Astrocyte of the cerebellum (primary cell): ENCODE measurements around the gene SDHC.

Experiments used
- DNase-seq: peaks from one replicate; pipeline ENCODE4 v3.0.0-alpha.2; 2011; ENCODE audit warnings: low read depth
- H3K4me3 ChIP-seq: 2 replicates; pipeline ENCODE4 v1.5.1; 2011; ENCODE audit warnings: mild to moderate bottlenecking, low read depth, low read length, moderate library complexity
- CTCF ChIP-seq: IDR thresholded peaks from 2 replicates; pipeline ENCODE4 v1.5.1; 2012; ENCODE audit warnings: low read length, low read depth, moderate library complexity, mild to moderate bottlenecking; ENCODE audit errors: missing control alignments
- in situ Hi-C: cut with HindIII; loops from 2 replicates; pipeline ENCODE4 v1.10.0; 2017; ENCODE audit warnings: low sequenced_read_pairs

Gene SDHC

GRCh38 chr1:161357073-161357472, 42.9 kb downstream of the SDHC start:
- TF ChIP-seq CTCF: no peak
- no peak overlapping the region for H3K4me3 ChIP-seq
- in situ Hi-C loops: no loop called here
- DNase-seq: no peak

GRCh38 chr1:161359291-161359690, 45.1 kb downstream of the SDHC start:
- no peak overlapping the region for H3K4me3 ChIP-seq
- no peak for DNase-seq
- in situ Hi-C loops: no loop called here
- TF ChIP-seq CTCF: no peak

GRCh38 chr1:161364332-161364731, 50.2 kb downstream of the SDHC start:
- DNase-seq: no peak
- H3K4me3 ChIP-seq: no peak overlapping the region
- TF ChIP-seq CTCF: no peak
- in situ Hi-C loops: no loop called here

GRCh38 chr1:161365207-161365606, 51.0 kb downstream of the SDHC start:
- H3K4me3 ChIP-seq: no peak overlapping the region
- TF ChIP-seq CTCF: no peak
- DNase-seq: no peak
- in situ Hi-C loops: no loop called here

- DNase-seq: peak; percentile 62
- in situ Hi-C loops: no loop called here
- no peak within 1 kb of the TSS for H3K4me3 ChIP-seq
- TF ChIP-seq CTCF: no peak
Observed at GRCh38 chr1:161367684-161368400, 53.7 kb downstream of the SDHC start, which contains the start of gene CFAP126. Gene CFAP126 (minus strand): TSS chr1:161367876. CDS start chr1:161367868, 8 bp downstream.

- no peak for DNase-seq
- no peak overlapping the region for H3K4me3 ChIP-seq
- TF ChIP-seq CTCF: no peak
- in situ Hi-C loops: loop anchor here (5.0 kb wide), 1 partner anchor 166 kb away; no protein-coding TSS in a partner anchor
Observed at GRCh38 chr1:161373442-161373841, 59.3 kb downstream of the SDHC start.
